Measurements from ENCODE around the gene ZNF385C.
"Not testable (repeated sequence)": the region's sequence is repeated elsewhere in the genome, so short reads cannot be mapped to it uniquely, and the experiment has no call there.

The ZNF385C gene, protein sequence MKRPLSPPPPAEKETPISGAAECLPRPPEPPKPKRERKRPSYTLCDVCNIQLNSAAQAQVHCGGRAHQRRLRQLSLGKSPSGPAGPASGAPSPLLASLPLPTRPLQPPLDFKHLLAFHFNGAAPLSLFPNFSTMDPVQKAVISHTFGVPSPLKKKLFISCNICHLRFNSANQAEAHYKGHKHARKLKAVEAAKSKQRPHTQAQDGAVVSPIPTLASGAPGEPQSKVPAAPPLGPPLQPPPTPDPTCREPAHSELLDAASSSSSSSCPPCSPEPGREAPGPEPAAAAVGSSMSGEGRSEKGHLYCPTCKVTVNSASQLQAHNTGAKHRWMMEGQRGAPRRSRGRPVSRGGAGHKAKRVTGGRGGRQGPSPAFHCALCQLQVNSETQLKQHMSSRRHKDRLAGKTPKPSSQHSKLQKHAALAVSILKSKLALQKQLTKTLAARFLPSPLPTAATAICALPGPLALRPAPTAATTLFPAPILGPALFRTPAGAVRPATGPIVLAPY

GRCh38 chr17:42097691-42098631, at the start of gene ZNF385C:
Gene ZNF385C, minus strand, starts transcription at chr17:42098473. Its CDS starts 35,417 bp downstream, at chr17:42063056.
- DNase-seq (ENCODE audit: low spot score), result no peak

DNA sequence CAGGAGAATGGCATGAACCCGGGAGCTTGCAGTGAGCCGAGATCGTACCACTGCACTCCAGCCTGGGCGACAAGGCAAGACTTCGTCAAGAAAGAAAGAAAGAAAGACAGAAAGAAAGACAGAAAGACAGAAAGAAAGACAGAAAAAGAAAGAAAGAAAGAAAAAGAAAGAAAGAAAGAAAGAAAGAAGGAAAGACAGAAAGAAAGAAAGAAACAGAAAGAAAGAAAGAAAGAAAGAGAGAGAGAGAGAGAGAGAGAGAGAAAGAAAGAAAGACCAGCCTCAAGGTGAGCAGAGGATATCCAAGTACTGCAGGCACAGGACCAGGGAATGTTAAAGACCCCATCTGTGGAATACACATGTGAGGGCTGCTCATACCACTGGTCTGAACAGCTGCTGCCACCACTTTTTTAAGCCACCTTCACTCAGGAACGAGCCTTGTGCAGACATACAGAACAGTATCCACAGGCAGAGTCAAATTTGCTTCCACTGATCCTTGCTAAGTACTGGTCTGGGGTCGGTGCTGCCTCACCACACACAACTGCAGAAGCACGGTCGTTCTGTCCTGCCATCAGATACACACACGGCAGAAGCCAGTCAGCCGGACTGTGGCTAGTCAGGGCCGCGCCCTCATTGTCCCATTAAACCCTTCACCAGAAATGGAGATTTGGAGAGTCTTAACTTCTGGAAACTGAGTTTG, 48.8 kb upstream of the ZNF385C start:
- DNase-seq (ENCODE audit: low spot score), result no peak

DNA sequence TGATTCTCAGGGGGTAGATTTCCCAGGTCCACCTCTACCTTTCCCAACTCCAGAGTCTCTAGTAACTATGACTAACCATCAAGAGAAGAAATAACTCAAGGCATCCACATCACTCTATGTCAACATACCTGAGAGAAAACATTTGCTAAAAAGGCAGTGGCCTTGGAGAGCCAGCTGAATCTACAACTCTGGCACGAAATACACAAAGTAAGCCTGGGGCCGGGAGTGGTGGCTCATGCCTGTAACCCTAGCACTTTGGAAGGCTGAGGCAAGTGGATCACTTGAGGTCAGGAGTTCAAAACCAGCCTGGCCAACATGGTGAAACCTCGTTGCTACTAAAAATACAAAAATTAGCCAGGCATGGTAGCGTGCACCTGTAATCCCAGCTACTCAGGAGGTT, 44.9 kb upstream of the ZNF385C start:
- DNase-seq (ENCODE audit: low spot score), result not testable (repeated sequence)

GRCh38 chr17:42142371-42142896, 44.2 kb upstream of the ZNF385C start:
- peak; percentile 53 for DNase-seq (ENCODE audit: low spot score)

- no peak for DNase-seq (ENCODE audit: low spot score)
These were observed 43.1 kb upstream of the ZNF385C start for GRCh38 chr17:42141382-42141781.

GRCh38 chr17:42140690-42141089, 42.4 kb upstream of the ZNF385C start:
- not testable (repeated sequence) for DNase-seq (ENCODE audit: low spot score)

GRCh38 chr17:42138749-42139492, 40.6 kb upstream of the ZNF385C start:
- no peak for DNase-seq (ENCODE audit: low spot score)

- no peak for DNase-seq (ENCODE audit: low spot score)
These were observed 38.4 kb upstream of the ZNF385C start for GRCh38 chr17:42136654-42137051.

GRCh38 chr17:42135664-42136653, 37.7 kb upstream of the ZNF385C start:
- peak; percentile 59 for DNase-seq (ENCODE audit: low spot score)

DNA sequence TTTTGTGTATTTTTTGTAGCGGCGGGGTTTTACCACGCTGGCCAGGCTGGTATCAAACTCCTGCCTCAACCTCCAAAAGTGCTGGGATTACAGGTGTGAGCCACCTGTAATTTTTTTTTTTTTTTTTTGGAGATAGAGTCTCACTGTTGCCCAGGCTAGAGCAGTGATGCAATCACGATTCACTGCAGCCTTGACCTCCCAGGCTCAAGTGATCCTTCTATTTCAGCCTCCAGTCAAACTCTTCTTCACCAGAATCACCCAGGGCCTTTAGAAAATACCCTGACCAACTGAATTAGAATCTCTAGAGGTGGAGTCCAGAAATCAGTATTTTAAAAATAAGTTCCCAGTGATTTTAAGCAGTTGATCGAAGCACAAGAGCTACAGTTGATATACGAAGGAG, 36.9 kb upstream of the ZNF385C start:
- no peak for DNase-seq (ENCODE audit: low spot score)

- no peak for DNase-seq (ENCODE audit: low spot score)
These were observed 35.3 kb upstream of the ZNF385C start for GRCh38 chr17:42133461-42134041.

DNA sequence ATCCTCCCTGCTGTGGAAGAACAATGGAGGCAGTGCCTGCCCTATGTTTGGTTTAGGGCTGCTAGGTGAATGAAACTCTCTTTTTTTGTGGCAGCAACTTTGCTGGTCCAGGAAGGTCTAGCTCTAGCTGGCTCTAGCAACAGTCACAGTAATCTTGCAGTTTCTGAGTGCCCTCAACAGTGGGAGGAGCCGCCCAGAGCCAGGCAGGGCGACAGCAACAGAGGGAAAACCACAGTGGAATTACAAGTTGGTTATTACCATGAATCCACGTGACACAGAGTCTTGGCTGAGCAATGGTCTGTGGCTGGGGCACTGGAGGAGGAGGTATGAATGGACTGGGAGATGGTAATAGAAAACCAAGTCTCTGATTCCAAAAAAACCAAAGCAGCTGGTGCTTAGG, 34.7 kb upstream of the ZNF385C start:
- peak; percentile 89 for DNase-seq (ENCODE audit: low spot score)

- no peak for DNase-seq (ENCODE audit: low spot score)
These were observed 33.7 kb upstream of the ZNF385C start for GRCh38 chr17:42131981-42132432.

DNA sequence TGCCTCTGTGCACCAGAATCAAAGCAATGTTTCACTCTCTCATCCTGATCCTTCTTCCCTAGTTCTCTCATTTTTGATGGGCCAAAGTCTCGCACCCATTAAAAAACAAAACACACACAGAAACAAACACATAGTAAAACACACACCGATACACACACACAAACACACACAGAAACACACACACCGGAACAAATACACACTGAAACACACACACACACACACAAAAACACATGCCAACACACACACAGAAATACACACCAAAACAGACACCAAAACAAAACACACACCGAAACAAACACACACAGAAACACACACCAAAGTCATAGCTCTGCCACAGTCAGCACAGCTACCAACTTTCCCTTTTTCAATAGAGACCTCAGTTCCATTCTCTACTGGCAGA, 33.0 kb upstream of the ZNF385C start:
- DNase-seq (ENCODE audit: low spot score), result no peak

DNA sequence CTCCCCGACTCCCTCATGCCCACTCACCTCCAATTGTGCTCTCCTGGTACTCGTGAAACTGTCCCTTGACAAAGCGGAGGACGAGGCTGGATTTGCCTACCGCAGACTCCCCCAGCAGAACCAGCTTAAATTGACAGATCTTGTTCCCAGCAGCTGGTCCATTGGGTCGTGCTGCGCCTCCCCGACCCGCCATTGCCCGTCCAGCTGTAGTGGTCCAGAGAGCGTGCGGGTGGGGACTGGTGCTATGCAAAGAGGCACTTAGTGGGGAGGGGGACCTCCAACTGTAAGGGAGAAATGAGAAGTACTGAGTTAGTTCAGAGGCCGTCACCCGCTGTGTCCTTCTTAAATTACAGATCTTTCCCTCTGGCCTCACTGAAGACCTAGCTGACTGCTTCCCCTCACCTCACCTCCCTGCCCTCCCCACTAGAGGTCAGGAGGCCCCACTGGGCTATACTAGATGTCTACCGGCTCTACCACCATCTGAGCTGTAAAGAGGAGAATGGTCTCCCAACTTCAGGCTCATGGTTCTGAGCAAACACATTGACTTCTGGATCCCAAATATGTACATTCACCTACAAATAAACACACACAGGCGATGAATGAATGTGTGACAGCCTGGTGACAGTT, 32.1 kb upstream of the ZNF385C start:
- no peak for DNase-seq (ENCODE audit: low spot score)

GRCh38 chr17:42129109-42129837, 31.0 kb upstream of the ZNF385C start:
- no peak for DNase-seq (ENCODE audit: low spot score)

GRCh38 chr17:42127414-42127813, 29.1 kb upstream of the ZNF385C start:
- no peak for DNase-seq (ENCODE audit: low spot score)

DNA sequence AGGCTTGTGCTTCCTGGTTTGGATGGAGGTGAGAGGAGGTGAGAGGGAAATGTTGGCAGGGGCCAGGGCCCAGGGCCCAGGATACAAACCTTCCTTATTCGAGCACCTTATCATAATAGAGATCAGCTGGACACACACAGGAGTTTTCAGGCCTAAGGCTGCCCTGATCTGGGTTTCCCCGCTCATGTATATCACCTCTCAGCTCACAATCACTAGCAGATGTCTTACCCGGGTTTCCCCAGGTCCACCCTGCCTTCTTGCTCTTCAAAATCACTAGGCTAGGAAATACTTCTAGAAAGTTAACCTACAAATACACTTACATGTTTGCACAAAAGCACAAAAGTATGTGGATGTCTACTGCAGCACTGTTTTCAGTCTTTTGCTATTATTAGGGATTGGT, 28.6 kb upstream of the ZNF385C start:
- no peak for DNase-seq (ENCODE audit: low spot score)
